Measurements from ENCODE around the gene ACTL8. TPM values are rescaled to one million over a fixed set of nuclear protein-coding genes. Genes with fewer than 3 reads are reported as not detected.

The ACTL8 gene
- total RNA-seq, 1 donor from 2014 or later = not detected

GRCh38 chr1:17763995-17764394, 8.9 kb downstream of the ACTL8 start:
- intact Hi-C loops (cut with DNase I) = no loop called here
- DNase-seq (ENCODE audit: missing footprints) = no peak
- ATAC-seq = no peak

GRCh38 chr1:17764591-17764990, 9.5 kb downstream of the ACTL8 start:
- no peak for ATAC-seq
- intact Hi-C loops (cut with DNase I) = no loop called here

GRCh38 chr1:17765444-17766411, 10.6 kb downstream of the ACTL8 start:
- no peak for DNase-seq (ENCODE audit: missing footprints)

More at GRCh38 chr1:17764591-17764990, 9.5 kb downstream of the ACTL8 start:
- no peak for DNase-seq (ENCODE audit: missing footprints)

GRCh38 chr1:17768651-17769241, 13.6 kb downstream of the ACTL8 start:
- peak; percentile 76 for DNase-seq (ENCODE audit: missing footprints)
- intact Hi-C loops (cut with DNase I) = no loop called here
- ATAC-seq = peak; percentile 64

More at GRCh38 chr1:17765444-17766411, 10.6 kb downstream of the ACTL8 start:
- ATAC-seq = no peak
- intact Hi-C loops (cut with DNase I) = no loop called here

GRCh38 chr1:17770983-17771382, 15.8 kb downstream of the ACTL8 start:
- intact Hi-C loops (cut with DNase I) = no loop called here

GRCh38 chr1:17772615-17773212, 17.6 kb downstream of the ACTL8 start:
- intact Hi-C loops (cut with DNase I) = no loop called here
- ATAC-seq = no peak
- DNase-seq (ENCODE audit: missing footprints) = no peak

More at GRCh38 chr1:17770983-17771382, 15.8 kb downstream of the ACTL8 start:
- ATAC-seq = no peak
- no peak for DNase-seq (ENCODE audit: missing footprints)

GRCh38 chr1:17773591-17774326, 18.6 kb downstream of the ACTL8 start:
- intact Hi-C loops (cut with DNase I) = no loop called here
- DNase-seq (ENCODE audit: missing footprints) = no peak
- ATAC-seq = no peak

- intact Hi-C loops (cut with DNase I) = no loop called here
- ATAC-seq (no peak), DNase-seq (ENCODE audit: missing footprints) (no peak)
Measured at GRCh38 chr1:17774452-17774851, 19.3 kb downstream of the ACTL8 start.

GRCh38 chr1:17775796-17776195, 20.7 kb downstream of the ACTL8 start:
- no peak for DNase-seq (ENCODE audit: missing footprints)
- intact Hi-C loops (cut with DNase I) = no loop called here
- no peak for ATAC-seq

GRCh38 chr1:17776426-17776825, 21.3 kb downstream of the ACTL8 start:
- intact Hi-C loops (cut with DNase I) = no loop called here
- ATAC-seq (no peak), DNase-seq (ENCODE audit: missing footprints) (no peak)

GRCh38 chr1:17777330-17777729, 22.2 kb downstream of the ACTL8 start:
- intact Hi-C loops (cut with DNase I) = no loop called here

GRCh38 chr1:17777818-17778217, 22.7 kb downstream of the ACTL8 start:
- ATAC-seq (no peak), DNase-seq (ENCODE audit: missing footprints) (no peak)
- intact Hi-C loops (cut with DNase I) = no loop called here

More at GRCh38 chr1:17777330-17777729, 22.2 kb downstream of the ACTL8 start:
- DNase-seq (ENCODE audit: missing footprints) (no peak), ATAC-seq (no peak)

- ATAC-seq (no peak), DNase-seq (ENCODE audit: missing footprints) (no peak)
- intact Hi-C loops (cut with DNase I) = no loop called here
Measured at GRCh38 chr1:17780916-17781315, 25.8 kb downstream of the ACTL8 start.

GRCh38 chr1:17789926-17790325, 34.8 kb downstream of the ACTL8 start:
- no peak for ATAC-seq
- DNase-seq (ENCODE audit: missing footprints) = no peak
- intact Hi-C loops (cut with DNase I) = no loop called here

GRCh38 chr1:17790383-17791054, 35.4 kb downstream of the ACTL8 start:
- DNase-seq (ENCODE audit: missing footprints) (no peak), ATAC-seq (no peak)
- intact Hi-C loops (cut with DNase I) = no loop called here

- intact Hi-C loops (cut with DNase I) = no loop called here
- no peak for ATAC-seq
- no peak for DNase-seq (ENCODE audit: missing footprints)
Measured at GRCh38 chr1:17791055-17791390, 35.9 kb downstream of the ACTL8 start.

- no peak for ATAC-seq
- intact Hi-C loops (cut with DNase I) = no loop called here
- DNase-seq (ENCODE audit: missing footprints) = no peak
Measured at GRCh38 chr1:17791480-17791879, 36.3 kb downstream of the ACTL8 start.

GRCh38 chr1:17792421-17792820, 37.3 kb downstream of the ACTL8 start:
- intact Hi-C loops (cut with DNase I) = no loop called here
- ATAC-seq (no peak), DNase-seq (ENCODE audit: missing footprints) (no peak)

All from Right ventricle myocardium inferior (tissue), 1 donor.